OCI-LY7 (cell line): ENCODE measurements around the gene ANKRD11.

ENCODE experiments used
- CTCF ChIP-seq: fragments of 200-600 bp; sonication (generic); conservative IDR thresholded peaks from 2 replicates; pipeline ENCODE4 v1.5.1; 2014; ENCODE audit warnings: mild to moderate bottlenecking, antibody characterized with exemption, low read length, moderate library complexity, mixed read lengths
- EZH2phosphoT487 ChIP-seq: fragments of 200-600 bp; sonication (generic); IDR thresholded peaks from 2 replicates; pipeline ENCODE4 v1.6.1; 2018; ENCODE audit warnings: low read depth, borderline replicate concordance, mild to moderate bottlenecking, mixed run types, antibody characterized with exemption, low read length, moderate library complexity, mixed read lengths

GRCh38 chr16:89381788-89382187 lies 108.6 kb downstream of the ANKRD11 start:
- TF ChIP-seq CTCF (no peak), EZH2phosphoT487 (no peak)
